GM23338 (cell line): ENCODE results near the gene STXBP5. TPM values are rescaled to one million over a fixed set of nuclear protein-coding genes. Genes with fewer than 3 reads are reported as not detected.

ENCODE experiments used
- ATAC-seq: fragments of 200-7000 bp; cut with Tn5 transposase; 3 replicates; pipeline ENCODE4 v1.9.1; 2020
- DNase-seq: peaks from one replicate; pipeline ENCODE4 v3.0.0-alpha.2; 2015; ENCODE audit warnings: low spot score
- H2AFZ ChIP-seq: fragments of 200-600 bp; sonication (generic); 2 replicates; pipeline ENCODE4 v1.8.0; 2016; ENCODE audit warnings: antibody characterized with exemption, mild to moderate bottlenecking, moderate library complexity
- H3F3A ChIP-seq: fragments of 200-600 bp; sonication (generic); replicated peaks from 2 replicates; pipeline ENCODE4 v1.8.0; 2017; ENCODE audit warnings: antibody characterized with exemption, mixed run types, low read depth
- H3K27ac ChIP-seq: fragments of 200-600 bp; sonication (generic); 2 replicates; pipeline ENCODE4 v1.6.1; 2016; ENCODE audit warnings: low read depth
- H3K27me3 ChIP-seq: fragments of 200-600 bp; sonication (generic); 2 replicates; pipeline ENCODE4 v1.8.0; 2016; ENCODE audit warnings: mild to moderate bottlenecking, mixed run types, moderate library complexity; ENCODE audit not compliant: insufficient read depth
- H3K36me3 ChIP-seq: fragments of 200-600 bp; sonication (generic); 2 replicates; pipeline ENCODE4 v1.8.0; 2016; ENCODE audit warnings: mild to moderate bottlenecking; ENCODE audit not compliant: insufficient read depth
- H3K4me1 ChIP-seq: fragments of 200-600 bp; sonication (generic); 2 replicates; pipeline ENCODE4 v1.8.0; 2016; ENCODE audit warnings: mild to moderate bottlenecking, moderate library complexity; ENCODE audit not compliant: insufficient read depth
- H3K4me2 ChIP-seq: fragments of 200-600 bp; sonication (generic); 2 replicates; pipeline ENCODE4 v1.7.1; 2017; ENCODE audit warnings: mixed run types
- H3K4me3 ChIP-seq: fragments of 200-600 bp; sonication (generic); 2 replicates; pipeline ENCODE4 v1.6.1; 2016; ENCODE audit warnings: mixed run types
- H3K79me2 ChIP-seq: fragments of 200-600 bp; sonication (generic); replicated peaks from 2 replicates; pipeline ENCODE4 v1.8.0; 2017; ENCODE audit warnings: mild to moderate bottlenecking; ENCODE audit not compliant: insufficient read depth
- H3K9me2 ChIP-seq: fragments of 200-600 bp; sonication (generic); 2 replicates; pipeline ENCODE4 v1.8.0; 2017; ENCODE audit not compliant: insufficient read depth
- H4K20me1 ChIP-seq: fragments of 200-600 bp; sonication (generic); replicated peaks from 2 replicates; pipeline ENCODE4 v1.8.0; 2017; ENCODE audit warnings: mild to moderate bottlenecking; ENCODE audit not compliant: insufficient read depth
- H3K27ac Mint-ChIP-seq: 2 replicates; pipeline ENCODE4 v1.8.0; 2020; ENCODE audit warnings: inconsistent platforms, mild to moderate bottlenecking, moderate library complexity, mixed read lengths
- H3K27me3 Mint-ChIP-seq: 3 replicates; pipeline ENCODE4 v1.8.0; 2022; ENCODE audit warnings: low read depth, mild to moderate bottlenecking, moderate library complexity, mixed read lengths, inconsistent platforms; ENCODE audit not compliant: insufficient read depth, poor library complexity
- H3K36me3 Mint-ChIP-seq: 3 replicates; pipeline ENCODE4 v1.8.0; 2021; ENCODE audit warnings: low read depth, mild to moderate bottlenecking, inconsistent platforms, moderate library complexity, mixed read lengths
- H3K4me1 Mint-ChIP-seq: 3 replicates; pipeline ENCODE4 v1.8.0; 2020; ENCODE audit warnings: mild to moderate bottlenecking, inconsistent platforms, mixed read lengths
- H3K4me3 Mint-ChIP-seq: 3 replicates; pipeline ENCODE4 v1.8.0; 2021; ENCODE audit warnings: moderate library complexity, mild to moderate bottlenecking, inconsistent platforms, mixed read lengths
- H3K9me3 Mint-ChIP-seq: 3 replicates; pipeline ENCODE4 v1.8.0; 2020; ENCODE audit warnings: moderate library complexity, mild to moderate bottlenecking, inconsistent platforms, mixed read lengths
- CTCF ChIP-seq, 2 experiments: fragments of 200-600 bp in 1 of 2; sonication (generic) in 1 of 2; conservative IDR thresholded peaks; 2 replicates each; pipeline versions ENCODE4 v1.5.1 to v1.6.1; 2016 to 2017; ENCODE audit warnings: antibody characterized with exemption in 2 of 2, low read depth in 2 of 2, mild to moderate bottlenecking in 2 of 2, moderate library complexity in 1 of 2
- ETS1 ChIP-seq: IDR thresholded peaks from 2 replicates; pipeline ENCODE4 v1.6.1; 2016; ENCODE audit warnings: antibody characterized with exemption
- EZH2 ChIP-seq: fragments of 200-600 bp; sonication (generic); IDR thresholded peaks from one replicate; pipeline ENCODE4 v1.8.0; 2017; ENCODE audit warnings: antibody characterized with exemption, mild to moderate bottlenecking, low read depth; ENCODE audit not compliant: unreplicated experiment
- EZH2phosphoT487 ChIP-seq: fragments of 200-600 bp; sonication (generic); IDR thresholded peaks from one replicate; pipeline ENCODE4 v1.8.1; 2018; ENCODE audit warnings: antibody characterized with exemption; ENCODE audit not compliant: unreplicated experiment
- JUNB ChIP-seq: IDR thresholded peaks from one replicate; pipeline ENCODE4 v1.6.1; 2016; ENCODE audit warnings: antibody characterized with exemption; ENCODE audit not compliant: unreplicated experiment
- REST ChIP-seq: IDR thresholded peaks from one replicate; pipeline ENCODE4 v1.6.1; 2018; ENCODE audit warnings: antibody characterized with exemption; ENCODE audit not compliant: unreplicated experiment
- STAT1 ChIP-seq: IDR thresholded peaks from one replicate; pipeline ENCODE4 v1.6.1; 2016; ENCODE audit warnings: antibody characterized with exemption; ENCODE audit not compliant: unreplicated experiment
- ZNF114 ChIP-seq: fragments of 250-450 bp; sonication (Bioruptor Pico); IDR thresholded peaks from 2 replicates; pipeline ENCODE4 v1.5.0; 2020; ENCODE audit warnings: mild to moderate bottlenecking, moderate library complexity
- ZNF331 ChIP-seq: fragments of 250-450 bp; sonication (Bioruptor Pico); IDR thresholded peaks from 2 replicates; pipeline ENCODE4 v1.5.0; 2020; ENCODE audit warnings: low read depth, mild to moderate bottlenecking, moderate library complexity
- ZNF462 ChIP-seq: fragments of 250-450 bp; sonication (Bioruptor Pico); IDR thresholded peaks from 2 replicates; pipeline ENCODE4 v1.5.0; 2020; ENCODE audit warnings: mild to moderate bottlenecking, moderate library complexity
- polyA plus RNA-seq: library from polyadenylated mRNA; unstranded; fragments of >200 nt; fragmentation: Nextera tagmentation; extraction: Ambion mirVana; gene quantifications from 2 replicates; pipeline ENCODE4 v1.2.1, GENCODE V29; 2016
- total RNA-seq: library from RNA; depleted of rRNA; stranded (reverse); fragments of >200 nt; shearing (Covaris generic); gene quantifications from 2 replicates; pipeline ENCODE4 v1.2.3, GENCODE V29; 2014

The STXBP5 gene
- total and polyA plus RNA-seq, 2 experiments from 2014 or later: 3.9 to 17.8 TPM

GRCh38 chr6:147180926-147181325, 23.3 kb upstream of the STXBP5 start (continued):
- TF ChIP-seq CTCF (conservative IDR thresholded peaks at IDR 0.05; ENCODE audit: low read depth in 2 of 2): no peak
- TF ChIP-seq EZH2: no peak

GRCh38 chr6:147184379-147184778, 19.8 kb upstream of the STXBP5 start:
- H3K4me1 Mint-ChIP-seq: peaks cover 10% of the 10 kb centered on the region
- H3K79me2 ChIP-seq: no peaks in the 10 kb centered on the region
- H3K27ac Mint-ChIP-seq: no peak overlapping the region
- no peak overlapping the region for H3K4me2 ChIP-seq
- DNase-seq (no peak), ATAC-seq (no peak)
- H3K9me2 ChIP-seq: no peaks in the 10 kb centered on the region
- no peak overlapping the region for H3K4me3 ChIP-seq
- no peaks in the 10 kb centered on the region for H3K27me3 ChIP-seq
- H3K9me3 Mint-ChIP-seq: no peaks in the 10 kb centered on the region
- H3K4me1 ChIP-seq: peaks cover 3% of the 10 kb centered on the region; the same call in 1 of the 2 replicates
- no peaks in the 10 kb centered on the region for H3F3A ChIP-seq
- H3K4me3 Mint-ChIP-seq: no peak overlapping the region
- H3K27ac ChIP-seq: no peak overlapping the region
- H4K20me1 ChIP-seq: no peaks in the 10 kb centered on the region
- H3K27me3 Mint-ChIP-seq: no peaks in the 10 kb centered on the region
- no peaks in the 10 kb centered on the region for H3K36me3 ChIP-seq
- no peaks in the 10 kb centered on the region for H3K36me3 Mint-ChIP-seq
- no peak overlapping the region for H2AFZ ChIP-seq
- TF ChIP-seq ZNF462: no peak
- no peak for TF ChIP-seq CTCF (conservative IDR thresholded peaks at IDR 0.05; ENCODE audit: low read depth in 2 of 2)
- TF ChIP-seq JUNB: no peak
- TF ChIP-seq REST: no peak
- no peak for TF ChIP-seq EZH2
- TF ChIP-seq ETS1: no peak
- TF ChIP-seq EZH2phosphoT487: no peak
- TF ChIP-seq ZNF331 (CRISPR knock-in tag): no peak
- TF ChIP-seq ZNF114 (CRISPR knock-in tag): no peak
- no peak for TF ChIP-seq STAT1
